H1 (cell line): Measurements from ENCODE around the gene HEATR5A. TPM values are rescaled to one million over a fixed set of nuclear protein-coding genes. Genes with fewer than 3 reads are reported as not detected.

Experiments used
- CTCF ChIA-PET: fragments of 300-600 bp; sonication (Branson Sonifier 250); formaldehyde crosslinking; loops from one replicate; lab custom pipeline; 2021; ENCODE audit not compliant: partially characterized antibody; lab: Charles Lee
- POLR2A ChIA-PET: fragments of 300-600 bp; sonication (Branson Sonifier 250); formaldehyde crosslinking; loops from one replicate; lab custom pipeline; 2021; ENCODE audit warnings: inconsistent platforms; ENCODE audit not compliant: partially characterized antibody; lab: Charles Lee
- DNase-seq, 2 experiments: peaks; one replicate each; pipeline versions ENCODE4 v3.0.0 to v3.0.0-alpha.2; 2010 to 2022; ENCODE audit warnings: low spot score in 2 of 2, low read depth in 1 of 2, mixed read lengths in 1 of 2
- FAIRE-seq: peaks from 2 replicates; lab custom pipeline; 2011; peaks lifted over from hg19 to GRCh38; lab: Jason Lieb, UNC
- H2AFZ ChIP-seq: 2 replicates; pipeline ENCODE4 v1.8.1; 2012; ENCODE audit warnings: low read length, inconsistent platforms
- H2AK5ac ChIP-seq: 2 replicates; pipeline ENCODE4 v1.6.1; 2013; ENCODE audit warnings: low read depth, low read length
- H2BK120ac ChIP-seq: replicated peaks from 2 replicates; pipeline ENCODE3; 2013; ENCODE audit warnings: low read depth, low read length, inconsistent platforms
- H2BK12ac ChIP-seq: 2 replicates; pipeline ENCODE4 v1.6.1; 2013; ENCODE audit warnings: low read depth, low read length
- H2BK15ac ChIP-seq: 2 replicates; pipeline ENCODE4 v1.6.1; 2013; ENCODE audit warnings: low read length
- H2BK20ac ChIP-seq: 2 replicates; pipeline ENCODE4 v1.6.1; 2013; ENCODE audit warnings: low read length
- H2BK5ac ChIP-seq: 2 replicates; pipeline ENCODE4 v1.6.1; 2013; ENCODE audit warnings: low read depth, low read length
- H3K14ac ChIP-seq: 2 replicates; pipeline ENCODE4 v1.6.1; 2013; ENCODE audit warnings: inconsistent platforms; ENCODE audit not compliant: insufficient read length
- H3K18ac ChIP-seq: 2 replicates; pipeline ENCODE4 v1.6.1; 2013; ENCODE audit warnings: low read length; ENCODE audit errors: extremely low read depth
- H3K23ac ChIP-seq: 2 replicates; pipeline ENCODE4 v1.6.1; 2013; ENCODE audit warnings: inconsistent platforms; ENCODE audit not compliant: insufficient read length
- H3K23me2 ChIP-seq: 2 replicates; pipeline ENCODE4 v1.6.1; 2013; ENCODE audit warnings: low read depth, low read length
- H3K27ac ChIP-seq: 2 replicates; pipeline ENCODE4 v1.6.1; 2011; ENCODE audit warnings: low read depth, low read length, inconsistent platforms
- H3K27me3 ChIP-seq, 4 experiments: replicated peaks in 1 of 4; 1 replicate in 1 of 4; 2 replicates in 3 of 4; pipeline versions ENCODE4 v1.6.1 to v1.8.1; 2011 to 2013; ENCODE audit warnings: low read length in 3 of 4, mild to moderate bottlenecking in 3 of 4, inconsistent platforms in 2 of 4, mixed read lengths in 2 of 4, moderate library complexity in 1 of 4; ENCODE audit not compliant: control insufficient read depth in 3 of 4, insufficient read depth in 3 of 4; ENCODE audit errors: extremely low read depth in 1 of 4
- H3K36me3 ChIP-seq, 4 experiments: 2 replicates each; pipeline versions ENCODE4 v1.6.1 to v1.8.1; 2011 to 2013; ENCODE audit warnings: mild to moderate bottlenecking in 4 of 4, low read length in 3 of 4, moderate library complexity in 2 of 4, control low read depth in 1 of 4, inconsistent platforms in 1 of 4; ENCODE audit not compliant: insufficient read depth in 4 of 4, control insufficient read depth in 2 of 4
- H3K4ac ChIP-seq: replicated peaks from 2 replicates; pipeline ENCODE3; 2013; ENCODE audit warnings: low read length, low read depth, mixed read lengths, inconsistent platforms; ENCODE audit not compliant: insufficient read length
- H3K4me1 ChIP-seq, 4 experiments: replicated peaks in 1 of 4; 1 replicate in 1 of 4; 2 replicates in 3 of 4; pipeline versions ENCODE4 v1.6.1 to v1.8.1; 2011 to 2013; ENCODE audit warnings: low read length in 3 of 4, inconsistent platforms in 2 of 4, mixed read lengths in 1 of 4; ENCODE audit not compliant: insufficient read depth in 4 of 4, control insufficient read depth in 3 of 4
- H3K4me2 ChIP-seq, 2 experiments: 2 replicates each; pipeline versions ENCODE4 v1.6.1 to v1.8.1; 2011 to 2013; ENCODE audit warnings: low read depth in 2 of 2, low read length in 2 of 2, control low read depth in 1 of 2, inconsistent platforms in 1 of 2, mild to moderate bottlenecking in 1 of 2; ENCODE audit not compliant: insufficient read depth in 1 of 2
- H3K4me3 ChIP-seq, 4 experiments: fragments of 200-600, 300-600 bp in 1 of 4; sonication (generic), shearing (Covaris generic), sonication (Bioruptor Twin) in 1 of 4; 2 replicates each; pipeline versions ENCODE4 v1.5.1 to v1.8.1; 2011 to 2016; ENCODE audit warnings: low read length in 4 of 4, low read depth in 3 of 4, control low read depth in 2 of 4, inconsistent platforms in 2 of 4, mild to moderate bottlenecking in 2 of 4, mixed read lengths in 1 of 4, moderate library complexity in 1 of 4; ENCODE audit not compliant: insufficient read depth in 2 of 4; ENCODE audit errors: extremely low read depth in 1 of 4
- H3K56ac ChIP-seq: replicated peaks from 2 replicates; pipeline ENCODE3; 2013; ENCODE audit warnings: low read depth, mild to moderate bottlenecking, mixed read lengths, low read length, inconsistent platforms; ENCODE audit not compliant: insufficient read length
- H3K79me1 ChIP-seq: 2 replicates; pipeline ENCODE4 v1.6.1; 2013; ENCODE audit warnings: low read depth, low read length, control low read depth
- H3K79me2 ChIP-seq, 2 experiments: 2 replicates each; pipeline versions ENCODE4 v1.6.1 to v1.8.1; 2012 to 2013; ENCODE audit warnings: low read length in 2 of 2, mild to moderate bottlenecking in 2 of 2, inconsistent platforms in 1 of 2; ENCODE audit not compliant: insufficient read depth in 2 of 2, control insufficient read depth in 1 of 2
- H3K9ac ChIP-seq, 4 experiments: replicated peaks in 1 of 4; 1 replicate in 1 of 4; 2 replicates in 3 of 4; pipeline versions ENCODE4 v1.6.1 to v1.8.1; 2011 to 2013; ENCODE audit warnings: low read depth in 3 of 4, low read length in 3 of 4, control low read depth in 2 of 4, mild to moderate bottlenecking in 2 of 4, moderate library complexity in 2 of 4, inconsistent platforms in 1 of 4; ENCODE audit errors: extremely low read depth in 1 of 4
- H3K9me3 ChIP-seq, 2 experiments: 2 replicates each; pipeline versions ENCODE4 v1.6.1 to v1.8.1; 2012 to 2013; ENCODE audit warnings: mild to moderate bottlenecking in 2 of 2, moderate library complexity in 2 of 2, control low read depth in 1 of 2, inconsistent platforms in 1 of 2, low read depth in 1 of 2, low read length in 1 of 2, mixed read lengths in 1 of 2; ENCODE audit not compliant: insufficient read depth in 2 of 2
- H4K20me1 ChIP-seq, 2 experiments: replicated peaks in 1 of 2; 2 replicates each; pipeline versions ENCODE3 to v1.8.1; 2011 to 2013; ENCODE audit warnings: inconsistent platforms in 2 of 2, low read length in 2 of 2, mild to moderate bottlenecking in 1 of 2; ENCODE audit not compliant: insufficient read depth in 2 of 2, control insufficient read depth in 1 of 2
- H4K5ac ChIP-seq: 2 replicates; pipeline ENCODE4 v1.6.1; 2013; ENCODE audit warnings: low read length, low read depth, mixed read lengths, inconsistent platforms; ENCODE audit not compliant: insufficient read length
- H4K8ac ChIP-seq: 2 replicates; pipeline ENCODE4 v1.8.0; 2013; ENCODE audit warnings: mild to moderate bottlenecking, moderate library complexity, low read length, inconsistent platforms; ENCODE audit not compliant: insufficient read depth; ENCODE audit errors: extremely low read depth
- H4K91ac ChIP-seq: replicated peaks from 2 replicates; pipeline ENCODE3; 2013; ENCODE audit warnings: low read length, mixed read lengths, inconsistent platforms; ENCODE audit not compliant: insufficient read length
- WGBS, 2 experiments: shearing (Covaris generic) in 1 of 2; methylation state at CpG; one replicate each; pipeline versions ENCODE4 v1.1.6 to v1.1.7; 2013 to 2015; ENCODE audit warnings: low lambda C conversion rate in 2 of 2, mixed read lengths in 2 of 2, inconsistent platforms in 1 of 2, low coverage in 1 of 2, missing lambda C conversion rate in 1 of 2; ENCODE audit not compliant: insufficient replicate concordance in 2 of 2, insufficient coverage in 1 of 2, insufficient read length in 1 of 2; ENCODE audit errors: extremely low coverage in 1 of 2, missing lambda C conversion rate in 1 of 2; 5-methylcytosine and 5-hydroxymethylcytosine counted together
- polyA plus RNA-seq, 7 experiments: library from polyadenylated mRNA; depleted of rRNA in 3 of 7; stranded (reverse) in 5 of 7; unstranded in 2 of 7; fragments of >200 nt in 5 of 7; fragments of 200-250 nt in 2 of 7; gene quantifications; 1 replicate in 5 of 7; 2 replicates in 1 of 7; 4 replicates in 1 of 7; pipeline versions ENCODE4 v1.2.1 to v1.2.3, GENCODE V29; 2011 to 2013; ENCODE audit warnings: missing spikeins in 2 of 7, mixed read lengths in 2 of 7
- total RNA-seq: library from RNA; stranded (reverse); fragmentation: NEBNext Ultra II Directional; extraction: Animal tissue kit (Norgen Biotek cat#: 25700); gene quantifications from 2 replicates; pipeline ENCODE4 v1.2.1, GENCODE V29; 2021

The HEATR5A gene
- total and polyA plus RNA-seq, 2 of the 8 experiments (the other 6 are each of a cell fraction or from before 2014, with no cell fraction given) = 9.0 to 36.2 TPM

GRCh38 chr14:31386271-31386670 is 34.1 kb downstream of the HEATR5A start:
- Histone ChIP-seq H2AK5ac (no peak overlapping the region), H2BK120ac (no peak overlapping the region), H3K18ac (no peak overlapping the region), H3K4me2 (no peak overlapping the region), H3K23me2 (no peaks in the 10 kb centered on the region), H3K4me1 (no peaks in the 10 kb centered on the region), H3K9me3 (no peaks in the 10 kb centered on the region), H3K27me3 (no peaks in the 10 kb centered on the region), H3K27ac (no peak overlapping the region), H2BK15ac (no peak overlapping the region), H4K8ac (no peak overlapping the region), H3K79me1 (no peaks in the 10 kb centered on the region), H4K5ac (no peak overlapping the region), H2BK12ac (no peak overlapping the region), H3K14ac (no peak overlapping the region), H3K56ac (no peak overlapping the region), H3K9ac (no peak overlapping the region), H3K4ac (no peak overlapping the region), H2BK5ac (no peak overlapping the region), H3K23ac (no peak overlapping the region), H4K91ac (no peak overlapping the region), H3K4me3 (no peak overlapping the region), H2AFZ (no peak overlapping the region), H2BK20ac (no peak overlapping the region), H3K36me3 (peaks cover 0 to 5% (median 3%) of the 10 kb centered on the region in 4 experiments; a peak in 3 of 8 replicates), H3K79me2 (no peaks in the 10 kb centered on the region), H4K20me1 (peaks cover 0 to 3% of the 10 kb centered on the region in 2 experiments)
- WGBS, 2 experiments = 87% methylated on average over 5 of the region's 5 CpGs; no CpG with 5 or more reads in 1 of the 2 experiments
- CTCF ChIA-PET = interaction anchor here (0.7 to 1.3 kb wide), 2 partner anchors 10 to 65 kb away, joined by 4 read pairs; no protein-coding TSS in a partner anchor
- POLR2A ChIA-PET = no interaction called here
- FAIRE-seq (no peak), DNase-seq (no peak)
